ENCODE data around the gene PCBP3.

PCBP3 gene

DNA sequence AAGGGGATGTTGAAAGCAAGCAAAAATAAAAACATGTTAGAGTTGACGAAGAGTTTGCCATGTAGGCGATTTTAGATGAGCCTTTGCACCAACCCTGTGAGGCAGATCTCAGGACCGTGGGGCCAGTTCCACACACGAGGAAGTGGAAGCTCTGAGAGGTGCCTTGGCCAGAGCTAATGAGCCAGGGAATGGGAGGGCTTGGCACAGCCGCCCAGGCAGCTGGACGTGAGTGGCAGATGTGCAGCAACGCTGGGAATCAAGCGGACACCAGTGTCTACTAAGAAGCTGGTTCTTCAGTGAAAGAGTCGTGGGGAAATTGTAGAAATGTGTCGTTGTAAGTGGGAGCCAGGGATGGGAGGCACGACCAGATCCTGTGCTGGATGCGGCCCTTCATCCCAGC is 279.1 kb downstream of the PCBP3 start:
- Histone ChIP-seq H2AFZ (ENCODE audit: low read depth, low read length) (no peak overlapping the region), H3K36me3 (ENCODE audit: insufficient read depth, low read length) (no peaks in the 10 kb centered on the region), H3K4me3 (ENCODE audit: low read length) (no peak overlapping the region), H3K27me3 (ENCODE audit: insufficient read depth, low read length) (no peaks in the 10 kb centered on the region), H3K9me3 (ENCODE audit: low read length) (no peaks in the 10 kb centered on the region), H3K4me1 (ENCODE audit: insufficient read depth, low read length) (no peaks in the 10 kb centered on the region)

DNA sequence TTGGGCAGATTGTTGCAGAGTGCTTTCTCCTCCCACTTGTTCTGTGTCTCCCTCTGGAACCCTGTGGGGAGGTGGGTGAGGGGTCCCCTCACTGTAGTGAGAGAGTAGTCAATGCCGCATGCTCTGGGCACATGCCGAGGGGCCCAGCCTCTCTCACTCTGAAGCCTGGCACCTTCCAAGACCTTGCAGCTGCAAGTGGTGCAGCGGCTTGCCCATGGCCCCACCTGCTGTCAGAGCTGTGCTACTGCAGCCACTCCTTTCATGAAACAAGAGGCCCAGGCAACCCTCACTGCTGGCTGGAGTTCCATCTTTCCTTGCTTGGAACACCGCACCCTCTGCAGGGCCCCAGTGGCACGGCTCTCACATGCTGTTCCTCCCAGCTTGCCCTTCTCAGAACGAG is 279.6 kb downstream of the PCBP3 start:
- H2AFZ ChIP-seq (ENCODE audit: low read depth, low read length), result no peak overlapping the region
- H3K36me3 ChIP-seq (ENCODE audit: insufficient read depth, low read length), result no peaks in the 10 kb centered on the region
- H3K9me3 ChIP-seq (ENCODE audit: low read length), result no peaks in the 10 kb centered on the region
- no peaks in the 10 kb centered on the region for H3K4me1 ChIP-seq (ENCODE audit: insufficient read depth, low read length)
- H3K4me3 ChIP-seq (ENCODE audit: low read length), result no peak overlapping the region
- H3K27me3 ChIP-seq (ENCODE audit: insufficient read depth, low read length), result no peaks in the 10 kb centered on the region

GRCh38 chr21:45926281-45926680 is 282.8 kb downstream of the PCBP3 start:
- Histone ChIP-seq H2AFZ (ENCODE audit: low read depth, low read length) (no peak overlapping the region), H3K36me3 (ENCODE audit: insufficient read depth, low read length) (no peaks in the 10 kb centered on the region), H3K4me1 (ENCODE audit: insufficient read depth, low read length) (no peaks in the 10 kb centered on the region)

DNA sequence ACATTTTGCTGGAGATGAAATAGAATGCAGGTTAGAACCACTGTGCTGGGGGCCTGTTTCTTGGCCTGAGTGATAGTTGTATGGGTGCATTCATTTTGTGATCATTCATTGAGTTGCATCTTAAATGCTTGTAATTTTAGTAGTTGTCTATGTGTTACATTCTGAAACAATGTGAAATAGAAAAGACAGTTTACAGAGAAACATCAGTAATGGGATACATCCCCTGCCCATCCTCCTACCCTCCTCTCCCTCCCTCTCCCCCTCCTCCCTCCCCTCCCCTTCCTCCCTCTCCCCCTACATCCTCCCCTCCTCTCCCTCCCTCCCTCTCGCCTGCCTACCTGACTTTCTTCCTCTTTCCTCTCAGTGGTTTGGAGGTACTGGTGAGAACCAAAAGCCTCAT is 283.5 kb downstream of the PCBP3 start:
- Histone ChIP-seq H3K27me3 (ENCODE audit: insufficient read depth, low read length) (peaks cover 3% of the 10 kb centered on the region), H2AFZ (ENCODE audit: low read depth, low read length) (no peak overlapping the region), H3K36me3 (ENCODE audit: insufficient read depth, low read length) (no peaks in the 10 kb centered on the region), H3K4me1 (ENCODE audit: insufficient read depth, low read length) (no peaks in the 10 kb centered on the region), H3K9me3 (ENCODE audit: low read length) (no peaks in the 10 kb centered on the region), H3K4me3 (ENCODE audit: low read length) (no peak overlapping the region)

More at GRCh38 chr21:45926281-45926680, 282.8 kb downstream of the PCBP3 start:
- Histone ChIP-seq H3K27me3 (ENCODE audit: insufficient read depth, low read length) (peaks cover 3% of the 10 kb centered on the region), H3K4me3 (ENCODE audit: low read length) (no peak overlapping the region), H3K9me3 (ENCODE audit: low read length) (no peaks in the 10 kb centered on the region)

DNA sequence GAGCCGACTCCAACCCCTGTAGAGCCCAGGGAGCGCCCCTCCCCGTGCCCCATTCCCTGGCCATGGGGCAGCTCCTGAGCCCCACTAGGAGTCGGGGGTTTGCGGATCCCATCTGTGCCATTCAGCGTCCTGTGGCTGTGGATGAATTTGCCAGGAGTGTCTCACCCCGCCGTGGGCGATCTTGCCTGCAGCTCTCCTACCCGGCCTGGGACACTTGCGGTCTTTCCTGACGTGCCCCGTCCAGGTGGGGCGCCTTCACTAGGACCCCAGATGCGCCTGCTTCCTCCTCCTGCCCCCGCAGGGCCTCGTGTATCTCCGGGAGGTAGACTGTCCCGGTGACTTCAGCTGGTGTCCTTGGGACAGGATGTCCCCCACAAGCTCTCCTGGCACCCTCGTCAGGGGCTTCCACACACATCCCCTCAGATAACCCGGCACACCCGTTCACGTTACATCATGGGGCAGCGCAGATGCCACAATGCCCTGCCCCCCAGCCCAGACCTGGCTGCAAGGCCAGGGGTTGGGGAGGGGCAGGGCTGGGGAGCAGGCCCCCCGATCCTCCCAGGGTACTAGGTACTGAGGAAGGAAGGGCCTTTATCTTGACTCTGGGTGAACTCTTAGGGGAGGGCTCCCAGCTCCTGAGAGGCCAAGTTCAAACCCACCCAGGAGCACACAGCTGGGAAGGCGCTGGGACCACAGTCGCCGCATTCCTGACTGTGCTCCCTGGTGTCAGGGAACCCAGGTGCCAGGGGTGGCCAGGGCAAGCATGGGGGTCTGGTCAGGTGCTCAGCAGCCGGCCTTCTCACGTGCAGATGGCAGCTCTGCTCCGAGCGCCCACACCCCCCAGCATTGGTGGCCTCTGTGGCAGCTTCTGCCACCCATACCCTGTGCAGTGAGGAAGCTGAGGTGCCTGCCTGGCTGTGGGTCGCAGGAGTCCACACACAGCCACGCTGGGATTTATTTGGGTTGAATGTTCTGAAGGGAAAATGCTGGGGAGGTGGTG is 284.6 kb downstream of the PCBP3 start:
- no peak overlapping the region for H2AFZ ChIP-seq (ENCODE audit: low read depth, low read length)

DNA sequence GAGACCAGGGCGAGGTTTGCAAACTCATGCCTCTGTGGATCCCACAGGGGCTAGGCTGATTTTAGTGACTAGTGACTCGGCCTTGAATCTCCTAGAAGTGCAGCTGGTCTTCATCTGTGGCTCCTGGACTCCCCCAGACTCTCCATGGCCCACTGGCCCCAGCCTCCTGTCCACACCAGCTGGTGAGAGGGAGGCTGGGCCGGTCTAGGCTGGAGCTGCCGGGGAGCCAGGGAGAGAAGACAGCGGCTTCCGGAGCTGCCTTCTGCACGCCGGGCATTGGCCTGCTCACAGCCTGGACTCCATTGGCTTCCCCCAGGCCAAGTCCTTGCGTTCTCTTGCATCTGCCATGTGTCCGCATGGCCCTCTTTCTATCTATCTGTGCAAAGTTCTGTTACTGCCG is 285.9 kb downstream of the PCBP3 start:
- no peaks in the 10 kb centered on the region for H3K36me3 ChIP-seq (ENCODE audit: insufficient read depth, low read length)
- H2AFZ ChIP-seq (ENCODE audit: low read depth, low read length), result no peak overlapping the region
- no peak overlapping the region for H3K4me3 ChIP-seq (ENCODE audit: low read length)
- H3K4me1 ChIP-seq (ENCODE audit: insufficient read depth, low read length), result no peaks in the 10 kb centered on the region
- no peaks in the 10 kb centered on the region for H3K9me3 ChIP-seq (ENCODE audit: low read length)
- H3K27me3 ChIP-seq (ENCODE audit: insufficient read depth, low read length), result peaks cover 3% of the 10 kb centered on the region

More for the DNA sequence above, 284.6 kb downstream of the PCBP3 start:
- H3K27me3 ChIP-seq (ENCODE audit: insufficient read depth, low read length), result peaks cover 3% of the 10 kb centered on the region
- H3K9me3 ChIP-seq (ENCODE audit: low read length), result no peaks in the 10 kb centered on the region
- H3K4me1 ChIP-seq (ENCODE audit: insufficient read depth, low read length), result no peaks in the 10 kb centered on the region
- no peak overlapping the region for H3K4me3 ChIP-seq (ENCODE audit: low read length)
- no peaks in the 10 kb centered on the region for H3K36me3 ChIP-seq (ENCODE audit: insufficient read depth, low read length)

- Histone ChIP-seq H3K9me3 (ENCODE audit: low read length) (no peaks in the 10 kb centered on the region), H3K36me3 (ENCODE audit: insufficient read depth, low read length) (no peaks in the 10 kb centered on the region), H3K27me3 (ENCODE audit: insufficient read depth, low read length) (peaks cover 3% of the 10 kb centered on the region), H3K4me3 (ENCODE audit: low read length) (no peak overlapping the region), H3K4me1 (ENCODE audit: insufficient read depth, low read length) (no peaks in the 10 kb centered on the region), H2AFZ (ENCODE audit: low read depth, low read length) (no peak overlapping the region)
These were observed 286.8 kb downstream of the PCBP3 start for GRCh38 chr21:45930231-45930760.

DNA sequence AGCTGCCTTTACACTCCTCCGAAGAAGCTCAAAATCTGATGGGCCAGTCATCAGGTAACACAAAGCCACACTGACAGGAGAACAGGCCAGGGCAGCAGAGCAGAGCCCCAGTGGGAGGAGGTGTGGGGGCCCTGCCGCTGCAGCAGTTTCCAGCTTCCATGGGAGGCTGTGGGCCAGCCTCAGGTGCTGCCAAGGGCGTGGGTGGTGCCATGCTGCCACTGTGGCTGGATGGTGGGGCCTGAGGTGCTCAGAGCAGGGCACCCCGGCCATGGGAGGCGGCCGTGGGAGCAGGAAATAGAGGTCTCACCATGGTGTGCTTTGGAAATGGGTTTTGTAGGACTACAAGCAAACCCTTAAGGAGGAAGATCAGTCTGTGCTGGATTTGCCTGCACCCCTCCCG is 287.3 kb downstream of the PCBP3 start:
- Histone ChIP-seq H3K4me1 (ENCODE audit: insufficient read depth, low read length) (no peaks in the 10 kb centered on the region), H3K9me3 (ENCODE audit: low read length) (no peaks in the 10 kb centered on the region), H2AFZ (ENCODE audit: low read depth, low read length) (no peak overlapping the region), H3K4me3 (ENCODE audit: low read length) (no peak overlapping the region), H3K36me3 (ENCODE audit: insufficient read depth, low read length) (no peaks in the 10 kb centered on the region), H3K27me3 (ENCODE audit: insufficient read depth, low read length) (peaks cover 3% of the 10 kb centered on the region)

DNA sequence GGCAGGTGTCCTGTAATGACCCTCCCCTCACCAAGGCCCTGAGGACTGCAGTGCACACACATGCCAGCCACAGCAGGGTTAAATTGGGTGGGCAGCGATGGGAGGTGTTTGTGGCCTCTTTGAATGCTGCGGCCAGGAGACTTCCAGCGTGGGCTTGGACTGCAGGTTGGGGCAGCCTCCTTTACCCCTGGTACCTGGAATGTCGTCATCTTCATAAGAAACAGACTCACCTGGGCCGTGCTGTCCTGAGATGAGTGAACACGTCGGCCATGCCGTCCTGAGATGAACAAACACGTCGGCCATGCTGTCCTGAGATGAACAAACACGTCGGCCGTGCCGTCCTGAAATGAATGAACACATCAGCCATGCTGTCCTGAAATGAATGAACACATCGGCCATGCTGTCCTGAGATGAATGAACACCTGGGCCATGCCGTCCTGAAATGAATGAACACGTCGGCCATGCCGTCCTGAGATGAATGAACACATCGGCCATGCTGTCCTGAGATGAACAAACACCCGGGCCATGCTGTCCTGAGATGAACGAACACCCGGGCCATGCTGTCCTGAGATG is 288.0 kb downstream of the PCBP3 start:
- Histone ChIP-seq H3K27me3 (ENCODE audit: insufficient read depth, low read length) (peaks cover 9% of the 10 kb centered on the region), H3K36me3 (ENCODE audit: insufficient read depth, low read length) (no peaks in the 10 kb centered on the region), H2AFZ (ENCODE audit: low read depth, low read length) (no peak overlapping the region), H3K4me3 (ENCODE audit: low read length) (no peak overlapping the region), H3K9me3 (ENCODE audit: low read length) (no peaks in the 10 kb centered on the region), H3K4me1 (ENCODE audit: insufficient read depth, low read length) (no peaks in the 10 kb centered on the region)

GRCh38 chr21:45932922-45933502 is 289.5 kb downstream of the PCBP3 start:
- no peaks in the 10 kb centered on the region for H3K9me3 ChIP-seq (ENCODE audit: low read length)
- H3K4me3 ChIP-seq (ENCODE audit: low read length), result no peak overlapping the region
- peaks cover 21% of the 10 kb centered on the region for H3K27me3 ChIP-seq (ENCODE audit: insufficient read depth, low read length)
- H2AFZ ChIP-seq (ENCODE audit: low read depth, low read length), result no peak overlapping the region
- H3K36me3 ChIP-seq (ENCODE audit: insufficient read depth, low read length), result no peaks in the 10 kb centered on the region
- no peaks in the 10 kb centered on the region for H3K4me1 ChIP-seq (ENCODE audit: insufficient read depth, low read length)

- Histone ChIP-seq H3K27me3 (ENCODE audit: insufficient read depth, low read length) (peaks cover 23% of the 10 kb centered on the region), H3K4me1 (ENCODE audit: insufficient read depth, low read length) (no peaks in the 10 kb centered on the region), H2AFZ (ENCODE audit: low read depth, low read length) (no peak overlapping the region), H3K4me3 (ENCODE audit: low read length) (no peak overlapping the region), H3K36me3 (ENCODE audit: insufficient read depth, low read length) (no peaks in the 10 kb centered on the region), H3K9me3 (ENCODE audit: low read length) (no peaks in the 10 kb centered on the region)
These were observed 290.6 kb downstream of the PCBP3 start for GRCh38 chr21:45934085-45934484.

- Histone ChIP-seq H3K36me3 (ENCODE audit: insufficient read depth, low read length) (no peaks in the 10 kb centered on the region), H3K4me3 (ENCODE audit: low read length) (no peak overlapping the region), H3K9me3 (ENCODE audit: low read length) (no peaks in the 10 kb centered on the region), H2AFZ (ENCODE audit: low read depth, low read length) (no peak overlapping the region), H3K4me1 (ENCODE audit: insufficient read depth, low read length) (no peaks in the 10 kb centered on the region), H3K27me3 (ENCODE audit: insufficient read depth, low read length) (peaks cover 23% of the 10 kb centered on the region)
These were observed 291.0 kb downstream of the PCBP3 start for GRCh38 chr21:45934554-45934953.

DNA sequence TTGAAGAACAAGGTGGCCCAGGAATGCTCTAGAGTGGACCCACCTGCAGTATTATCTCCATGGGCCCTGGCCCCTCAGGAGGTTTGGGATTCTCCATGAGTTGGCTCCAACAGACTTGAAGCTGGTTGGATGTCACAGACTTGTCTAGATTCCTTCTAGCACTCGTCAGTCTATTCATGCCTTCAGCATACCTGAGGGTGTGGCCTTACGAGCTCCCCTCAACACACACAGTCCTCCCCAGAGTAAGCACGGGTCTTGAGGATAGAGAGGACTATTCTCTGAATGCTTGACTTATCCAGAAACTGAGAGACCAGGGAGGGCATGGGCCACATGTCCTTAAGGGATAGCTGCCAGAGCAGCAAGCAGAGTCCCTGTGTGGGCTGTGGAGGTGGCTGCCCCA is 292.1 kb downstream of the PCBP3 start:
- Histone ChIP-seq H3K4me3 (ENCODE audit: low read length) (no peak overlapping the region), H3K27me3 (ENCODE audit: insufficient read depth, low read length) (peaks cover 20% of the 10 kb centered on the region), H3K9me3 (ENCODE audit: low read length) (no peaks in the 10 kb centered on the region), H2AFZ (ENCODE audit: low read depth, low read length) (no peak overlapping the region), H3K36me3 (ENCODE audit: insufficient read depth, low read length) (no peaks in the 10 kb centered on the region), H3K4me1 (ENCODE audit: insufficient read depth, low read length) (no peaks in the 10 kb centered on the region)

All from neuron (in vitro differentiated cells).